ENCODE measurements around the gene RAB30.

DNA sequence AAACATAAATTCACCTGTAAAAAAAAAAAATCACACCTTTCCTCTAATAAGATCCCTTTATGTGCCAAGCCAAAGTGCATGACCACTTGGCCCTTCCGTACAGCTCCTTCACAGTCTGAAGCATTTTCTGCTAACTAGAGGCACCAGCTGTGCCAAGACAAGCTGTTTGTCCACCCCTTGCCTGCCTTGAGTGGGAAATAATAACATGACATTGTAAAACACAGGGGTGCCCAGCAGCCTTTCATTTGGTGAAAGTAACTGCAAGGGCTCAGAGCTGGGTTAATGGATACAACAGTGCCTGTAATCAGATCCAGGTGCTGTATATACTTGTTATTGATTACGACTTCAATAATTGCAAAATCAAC lies 110.9 kb downstream of the RAB30 start:
- no peak for TF ChIP-seq POLR2A (IDR thresholded peaks at IDR 0.05)
- TF ChIP-seq, protein P1, sequence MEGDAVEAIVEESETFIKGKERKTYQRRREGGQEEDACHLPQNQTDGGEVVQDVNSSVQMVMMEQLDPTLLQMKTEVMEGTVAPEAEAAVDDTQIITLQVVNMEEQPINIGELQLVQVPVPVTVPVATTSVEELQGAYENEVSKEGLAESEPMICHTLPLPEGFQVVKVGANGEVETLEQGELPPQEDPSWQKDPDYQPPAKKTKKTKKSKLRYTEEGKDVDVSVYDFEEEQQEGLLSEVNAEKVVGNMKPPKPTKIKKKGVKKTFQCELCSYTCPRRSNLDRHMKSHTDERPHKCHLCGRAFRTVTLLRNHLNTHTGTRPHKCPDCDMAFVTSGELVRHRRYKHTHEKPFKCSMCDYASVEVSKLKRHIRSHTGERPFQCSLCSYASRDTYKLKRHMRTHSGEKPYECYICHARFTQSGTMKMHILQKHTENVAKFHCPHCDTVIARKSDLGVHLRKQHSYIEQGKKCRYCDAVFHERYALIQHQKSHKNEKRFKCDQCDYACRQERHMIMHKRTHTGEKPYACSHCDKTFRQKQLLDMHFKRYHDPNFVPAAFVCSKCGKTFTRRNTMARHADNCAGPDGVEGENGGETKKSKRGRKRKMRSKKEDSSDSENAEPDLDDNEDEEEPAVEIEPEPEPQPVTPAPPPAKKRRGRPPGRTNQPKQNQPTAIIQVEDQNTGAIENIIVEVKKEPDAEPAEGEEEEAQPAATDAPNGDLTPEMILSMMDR (IDR thresholded peaks at IDR 0.05) = no peak
